Endometrium (tissue), 2 donors: ENCODE measurements around the gene DENND2C.
"Not testable (repeated sequence)": the region's sequence is repeated elsewhere in the genome, so short reads cannot be mapped to it uniquely, and the experiment has no call there.

Experiments
- FAIRE-seq: peaks from 2 replicates; lab custom pipeline; 2012; peaks lifted over from hg19 to GRCh38; lab: Jason Lieb, UNC
- donor health status: control.
- donor health status: control.

The DENND2C gene

GRCh38 chr1:114607223-114607622 is 62.6 kb downstream of the DENND2C start:
- no peak for FAIRE-seq

- FAIRE-seq: no peak
Measured at GRCh38 chr1:114597949-114598348, 71.9 kb downstream of the DENND2C start.

GRCh38 chr1:114595602-114596001 is 74.2 kb downstream of the DENND2C start:
- no peak for FAIRE-seq

- FAIRE-seq: no peak
Measured at GRCh38 chr1:114594046-114594445, 75.8 kb downstream of the DENND2C start.

GRCh38 chr1:114589122-114589521 is 80.7 kb downstream of the DENND2C start:
- FAIRE-seq: no peak

- no peak for FAIRE-seq
Measured at GRCh38 chr1:114588196-114588689, 81.6 kb downstream of the DENND2C start.

- FAIRE-seq: no peak
Measured at GRCh38 chr1:114587203-114587991, 82.5 kb downstream of the DENND2C start.

GRCh38 chr1:114586513-114587047 is 83.3 kb downstream of the DENND2C start:
- FAIRE-seq: no peak

- FAIRE-seq: no peak
Measured at GRCh38 chr1:114585231-114585630, 84.6 kb downstream of the DENND2C start.

- peak; percentile 99 for FAIRE-seq
Measured at GRCh38 chr1:114581335-114582287, 88.2 kb downstream of the DENND2C start, which contains the start of gene BCAS2. BCAS2 (minus strand) TSS chr1:114581615; CDS start chr1:114581591, 24 bp downstream.

- FAIRE-seq: no peak
Measured at GRCh38 chr1:114574365-114574764, 95.5 kb downstream of the DENND2C start.

GRCh38 chr1:114564141-114564540 is 105.7 kb downstream of the DENND2C start:
- FAIRE-seq: no peak

GRCh38 chr1:114562978-114563510 is 106.8 kb downstream of the DENND2C start:
- FAIRE-seq: not testable (repeated sequence)

- no peak for FAIRE-seq
Measured at GRCh38 chr1:114561333-114561732, 108.5 kb downstream of the DENND2C start.

- no peak for FAIRE-seq
Measured at GRCh38 chr1:114559356-114559755, 110.5 kb downstream of the DENND2C start.

GRCh38 chr1:114558544-114558943 is 111.3 kb downstream of the DENND2C start:
- FAIRE-seq: no peak

GRCh38 chr1:114554577-114554976 is 115.3 kb downstream of the DENND2C start:
- no peak for FAIRE-seq

GRCh38 chr1:114552106-114552639 is 117.7 kb downstream of the DENND2C start:
- FAIRE-seq: no peak

- FAIRE-seq: no peak
Measured at GRCh38 chr1:114551400-114551799, 118.4 kb downstream of the DENND2C start.

GRCh38 chr1:114550336-114550735 is 119.5 kb downstream of the DENND2C start:
- FAIRE-seq: no peak

GRCh38 chr1:114549137-114549536 is 120.7 kb downstream of the DENND2C start:
- FAIRE-seq: no peak

- FAIRE-seq: no peak
Measured at GRCh38 chr1:114547076-114547475, 122.8 kb downstream of the DENND2C start.
